Left kidney (tissue), 2 donors: ENCODE measurements around the gene ACOT11. TPM values are rescaled to one million over a fixed set of nuclear protein-coding genes. Genes with fewer than 3 reads are reported as not detected.
A peak's percentile ranks its signal among the peaks of the same experiment; 100 is the strongest.
"Not testable (repeated sequence)": the region's sequence is repeated elsewhere in the genome, so short reads cannot be mapped to it uniquely, and the experiment has no call there.

ENCODE experiments used
- DNase-seq: peaks from one replicate; pipeline ENCODE4 v3.0.0-alpha.2; 2013
- polyA plus RNA-seq: library from polyadenylated mRNA; unstranded; fragments of 120-200 nt; gene quantifications from one replicate; pipeline ENCODE4 v1.2.1, GENCODE V29; 2013; ENCODE audit not compliant: insufficient read length

Gene ACOT11
- polyA plus RNA-seq, 1 donor = 13.6 TPM

DNA sequence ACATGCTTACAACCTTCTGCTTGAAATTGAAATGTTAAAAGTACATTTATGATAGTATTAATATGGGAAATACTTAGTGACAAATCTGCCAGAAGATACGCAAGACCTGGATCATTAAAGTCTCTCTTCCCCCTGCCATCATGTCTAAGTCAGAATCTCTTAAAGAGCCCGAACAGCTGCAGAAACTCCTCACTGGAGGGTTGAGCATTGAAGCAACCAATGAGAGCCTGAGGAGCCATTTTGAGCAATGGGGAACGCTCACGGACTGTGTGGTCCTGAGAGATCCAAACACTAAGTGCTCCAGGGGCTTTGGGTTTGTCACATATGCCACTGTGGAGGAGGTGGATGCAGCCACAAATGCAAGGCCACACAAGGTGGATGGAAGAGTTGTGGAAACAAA, 11.4 kb upstream of the ACOT11 start:
- not testable (repeated sequence) for DNase-seq

DNA sequence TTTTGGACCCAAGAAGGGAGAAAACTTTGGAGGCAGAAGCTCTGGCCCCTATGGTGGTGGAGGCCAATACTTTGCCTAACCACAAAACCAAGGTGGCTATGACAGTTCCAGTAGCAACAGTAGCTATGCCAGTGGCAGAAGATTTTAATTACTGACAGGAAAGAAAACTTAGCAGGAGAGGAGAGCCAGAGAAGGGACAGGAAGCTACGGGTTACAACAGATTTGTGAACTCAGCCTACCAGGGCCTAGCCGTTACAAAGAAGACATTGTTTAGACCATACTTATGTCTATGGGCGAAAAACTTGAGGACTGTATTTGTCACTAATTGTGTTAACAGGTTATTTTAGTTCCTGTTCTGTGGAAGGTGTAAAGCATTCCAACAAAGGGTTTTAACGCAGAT, 10.4 kb upstream of the ACOT11 start:
- no peak for DNase-seq

DNA sequence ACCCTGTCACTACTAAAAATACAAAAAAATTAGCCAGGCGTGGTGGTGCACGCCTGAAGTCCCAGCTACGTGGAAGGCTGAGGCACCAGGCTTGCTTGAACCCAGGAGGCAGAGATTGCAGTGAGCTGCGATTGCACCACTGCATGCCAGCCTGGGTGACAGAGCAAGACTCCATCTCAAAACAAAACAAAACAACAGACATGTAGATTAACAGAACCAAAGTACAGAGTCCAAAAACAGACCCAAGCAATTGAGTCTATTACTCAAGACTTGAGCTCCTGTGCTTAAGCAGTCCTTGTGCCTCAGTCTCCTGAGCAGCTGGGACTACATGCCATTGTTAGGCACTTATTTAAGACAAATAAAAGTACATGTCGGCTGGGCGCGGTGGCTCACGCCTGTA, 9.5 kb upstream of the ACOT11 start:
- no peak for DNase-seq

DNA sequence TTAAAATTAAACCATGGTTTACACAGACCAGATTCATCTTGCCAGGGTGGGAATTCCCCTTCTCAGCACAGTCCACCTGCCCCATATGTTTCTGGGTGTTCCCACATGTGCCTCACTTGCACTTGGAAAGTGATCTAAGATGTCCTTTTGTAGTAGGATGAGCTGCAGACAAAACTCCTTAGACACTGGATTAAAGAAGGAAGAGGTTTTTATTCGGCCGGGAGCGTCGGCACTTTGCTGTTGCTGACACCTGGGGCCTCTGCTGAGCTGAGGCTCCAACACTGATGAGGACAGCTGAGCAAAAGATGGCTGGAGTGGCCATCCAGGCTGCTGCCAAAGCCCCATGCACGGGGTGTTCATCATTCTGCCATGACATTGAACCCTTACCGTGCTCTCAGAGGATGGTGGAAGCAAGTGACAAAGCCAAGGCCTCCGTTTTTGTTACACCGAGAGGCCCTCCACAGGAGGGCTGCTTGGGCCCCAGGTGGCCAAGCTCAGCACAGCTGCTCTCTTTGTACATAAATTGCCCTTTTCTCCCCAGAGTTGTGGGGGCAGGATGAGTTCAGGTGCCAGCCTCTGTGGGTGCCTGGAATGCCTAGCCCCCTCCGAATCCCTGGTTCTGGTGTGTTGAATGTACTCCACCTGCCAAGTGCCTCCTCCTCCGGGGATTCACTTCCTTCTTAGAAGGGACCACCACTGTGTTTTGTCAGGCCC, 7.3 kb upstream of the ACOT11 start:
- no peak for DNase-seq

DNA sequence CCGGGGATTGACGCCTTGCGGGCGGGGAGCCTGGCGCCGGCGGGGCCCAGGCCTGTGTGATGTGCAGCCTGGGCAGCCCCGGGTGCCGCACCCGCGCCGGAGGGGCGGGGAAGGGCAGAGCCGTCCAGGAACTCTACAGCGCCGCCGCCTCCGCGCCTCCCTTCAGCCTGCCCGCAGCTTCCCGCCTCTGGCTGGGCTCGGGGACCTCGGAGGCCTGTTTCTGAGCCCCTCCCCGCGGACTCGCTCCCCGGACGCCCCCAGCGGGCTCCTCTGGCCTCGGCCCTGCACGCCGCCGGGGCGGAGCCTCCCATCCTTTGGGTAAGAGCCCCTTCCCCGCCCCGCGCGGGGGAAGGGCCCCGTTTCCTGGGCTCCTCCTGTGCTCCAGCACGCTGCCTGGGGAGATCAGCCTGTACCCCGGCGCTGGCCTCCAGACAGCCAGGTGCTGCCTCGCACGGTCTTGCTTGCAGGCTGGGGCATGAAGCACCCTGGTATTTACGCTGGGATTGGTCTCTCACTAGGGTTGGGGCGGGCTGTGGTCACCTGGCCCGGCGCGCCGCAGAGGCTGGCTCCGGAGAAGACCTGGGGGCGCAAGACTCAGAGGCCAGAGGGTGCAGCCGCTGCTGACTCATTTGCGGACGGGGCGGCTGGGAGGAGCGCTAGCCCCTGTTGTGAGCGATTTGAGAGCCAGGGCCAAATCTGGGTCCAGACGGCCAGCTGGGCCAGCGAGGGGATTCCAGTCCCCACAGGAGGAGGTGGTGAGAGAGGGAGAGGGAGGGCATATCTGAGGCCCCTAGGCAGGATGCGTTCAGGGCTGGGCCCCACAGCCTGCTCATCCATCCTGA, 5.7 kb upstream of the ACOT11 start:
- DNase-seq = peak; percentile 50

DNA sequence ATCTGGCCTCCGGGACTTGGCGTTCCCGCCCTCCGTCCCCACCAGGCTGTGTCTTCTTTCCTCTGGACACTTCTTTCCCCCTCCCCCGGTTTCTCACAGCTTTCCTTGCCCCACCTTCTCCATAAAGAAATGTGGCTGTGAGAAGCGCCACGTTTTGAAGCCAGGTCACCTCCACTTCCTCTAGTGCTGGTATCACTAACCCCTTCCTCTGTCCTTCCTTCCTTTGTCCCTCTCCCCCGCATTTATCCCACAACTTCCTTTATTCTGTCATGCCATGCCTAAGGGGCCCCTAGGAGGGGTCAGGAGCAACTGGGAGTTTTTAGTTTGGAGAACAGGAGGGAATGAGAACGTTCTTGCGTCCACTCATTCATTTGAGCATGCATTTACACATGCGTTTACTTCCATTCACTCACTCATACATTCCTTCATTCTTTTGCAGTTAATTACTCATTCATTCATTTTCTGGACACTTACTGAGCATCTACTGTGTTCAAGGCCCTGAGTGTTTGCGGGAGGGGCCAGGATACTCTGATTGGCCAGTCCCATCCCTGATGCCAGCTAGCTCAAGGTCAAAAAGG, 5.0 kb upstream of the ACOT11 start:
- no peak for DNase-seq

DNA sequence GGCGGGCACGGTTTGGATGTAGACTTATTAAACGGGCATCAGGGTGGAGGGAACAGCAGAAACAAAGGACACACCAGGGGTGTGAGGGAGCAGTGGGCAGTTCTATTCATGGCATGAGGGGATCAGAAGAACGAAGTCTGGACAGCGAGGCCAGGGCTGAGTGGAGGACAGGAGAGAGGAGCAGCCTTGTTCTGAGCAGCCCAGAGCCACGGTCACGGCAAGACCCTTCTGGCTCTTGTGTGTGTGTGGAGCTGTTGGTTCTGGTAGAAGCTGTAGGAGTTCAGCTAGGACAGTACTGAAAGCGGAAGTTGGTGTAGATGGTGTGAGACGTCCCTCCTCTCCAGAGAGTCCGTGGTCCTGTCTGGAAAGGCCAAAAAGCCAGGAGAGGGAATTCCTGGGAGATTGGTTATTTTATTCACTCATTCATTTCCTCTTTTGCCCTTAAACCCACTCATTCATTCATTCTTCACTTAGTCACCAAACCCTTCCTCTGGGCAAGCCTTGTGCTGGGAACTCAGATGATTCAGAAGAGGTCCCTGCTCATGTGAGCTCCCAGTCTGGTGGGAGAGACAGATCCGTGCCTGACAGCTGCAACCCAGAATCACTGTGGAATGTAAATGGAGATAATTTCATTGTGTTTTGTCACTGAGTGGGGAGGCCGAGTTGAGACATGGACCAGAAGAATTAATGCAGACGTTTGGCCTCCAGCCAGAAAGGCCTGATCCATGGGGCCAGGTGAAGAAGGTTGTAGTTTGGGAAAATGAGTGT, 4.1 kb upstream of the ACOT11 start:
- no peak for DNase-seq

DNA sequence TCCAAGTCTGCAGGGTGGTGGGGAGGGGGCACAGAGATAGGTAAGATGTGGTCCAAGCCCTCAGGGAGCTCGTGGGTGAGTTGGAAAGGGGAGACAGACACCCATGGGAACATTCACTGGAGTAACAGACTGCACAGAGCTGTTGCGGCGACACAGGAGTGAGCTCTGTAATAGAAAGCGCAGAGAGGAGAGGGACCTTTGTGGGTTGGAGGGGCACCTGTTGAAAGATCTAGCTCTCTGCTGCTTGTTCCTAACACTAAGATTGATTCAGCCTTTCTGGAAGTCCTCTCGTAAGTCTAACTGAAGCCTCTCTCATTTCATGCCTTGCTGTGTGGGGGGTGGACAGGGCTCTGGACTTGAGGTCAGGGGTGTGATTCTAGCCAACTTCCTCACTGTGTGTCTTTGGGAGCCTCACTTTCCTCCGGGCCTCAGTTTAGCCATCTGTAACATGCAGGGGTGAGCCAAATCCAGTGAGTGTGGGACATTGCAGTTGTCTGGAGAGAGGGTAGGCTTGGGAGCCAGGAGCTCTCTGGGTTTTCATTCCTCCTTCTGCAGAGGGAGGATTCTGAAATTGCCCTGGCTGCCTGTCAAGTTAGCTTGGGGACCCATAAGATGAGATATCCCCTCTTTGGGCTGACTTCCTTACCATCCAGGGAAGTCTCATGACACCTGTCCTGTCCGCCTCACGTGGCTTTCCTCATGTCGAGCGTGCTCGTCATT, 2.0 kb upstream of the ACOT11 start:
- no peak for DNase-seq

DNA sequence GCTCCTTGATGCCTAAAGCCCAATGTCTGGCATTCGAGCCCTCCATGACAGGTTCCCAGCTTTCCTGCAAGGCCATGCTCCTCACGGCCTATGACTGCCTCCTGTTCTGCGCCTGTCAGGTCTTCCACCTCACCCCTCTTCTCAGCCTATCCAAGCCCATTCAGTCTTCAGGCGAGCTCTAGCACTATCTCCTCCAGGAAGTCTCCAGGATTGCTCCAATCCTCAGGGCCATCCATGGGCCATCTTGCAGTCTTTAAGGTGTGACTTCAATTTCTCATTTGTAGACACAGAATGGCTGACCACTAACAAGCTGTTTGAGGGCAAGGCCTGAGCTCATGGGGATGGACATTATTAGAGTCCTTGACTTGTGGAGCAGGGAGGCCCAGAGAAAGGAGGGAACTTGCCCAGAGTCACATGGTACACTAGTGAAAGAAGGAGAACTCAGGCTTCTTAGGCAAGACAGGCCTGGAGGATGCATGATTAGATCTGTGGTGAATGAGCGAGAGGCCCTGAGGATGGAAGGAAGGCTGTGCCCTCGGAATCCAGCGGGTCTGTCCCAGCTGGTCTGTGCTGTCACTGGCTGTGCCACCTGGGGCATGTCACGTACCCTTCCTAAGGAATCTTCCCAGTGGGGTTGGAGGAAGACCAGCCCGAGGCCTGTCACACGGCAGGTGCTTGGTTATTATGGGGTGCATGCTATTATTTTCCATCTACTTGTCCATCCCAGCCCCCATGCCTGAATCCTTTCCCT, 1.2 kb upstream of the ACOT11 start:
- no peak for DNase-seq

DNA sequence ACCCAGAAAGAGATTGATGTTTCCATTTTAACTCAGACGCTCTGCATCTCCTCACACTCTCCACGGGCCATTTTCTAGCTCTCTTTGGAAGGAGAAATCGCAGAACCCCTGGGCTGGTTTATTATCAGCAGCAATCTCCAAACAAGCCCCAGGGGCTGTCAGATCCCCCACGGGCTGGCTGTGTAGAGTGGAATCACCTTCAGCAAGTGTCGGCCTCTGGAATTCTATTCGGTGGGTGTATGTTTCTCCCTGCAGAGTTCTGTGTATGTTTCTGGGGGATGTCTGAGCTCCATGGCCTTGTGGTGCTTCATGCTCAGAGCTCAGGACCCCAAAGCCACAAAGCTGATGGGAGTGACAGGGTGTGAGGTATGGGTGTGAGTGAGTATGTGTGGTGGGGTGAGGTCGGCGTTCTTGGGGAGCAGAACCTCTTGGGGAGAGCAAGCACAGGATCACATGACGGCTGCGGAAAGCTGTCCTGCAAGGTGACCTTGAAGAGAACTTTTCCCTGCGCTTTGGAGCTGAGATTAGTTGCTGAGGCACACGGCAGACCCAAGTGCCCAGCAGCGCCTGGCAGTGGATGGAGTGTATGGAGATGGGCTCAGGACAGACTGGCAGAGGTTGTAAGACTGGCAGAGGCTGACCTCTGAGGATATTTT, 489 bp downstream of the ACOT11 start:
- DNase-seq = no peak

DNA sequence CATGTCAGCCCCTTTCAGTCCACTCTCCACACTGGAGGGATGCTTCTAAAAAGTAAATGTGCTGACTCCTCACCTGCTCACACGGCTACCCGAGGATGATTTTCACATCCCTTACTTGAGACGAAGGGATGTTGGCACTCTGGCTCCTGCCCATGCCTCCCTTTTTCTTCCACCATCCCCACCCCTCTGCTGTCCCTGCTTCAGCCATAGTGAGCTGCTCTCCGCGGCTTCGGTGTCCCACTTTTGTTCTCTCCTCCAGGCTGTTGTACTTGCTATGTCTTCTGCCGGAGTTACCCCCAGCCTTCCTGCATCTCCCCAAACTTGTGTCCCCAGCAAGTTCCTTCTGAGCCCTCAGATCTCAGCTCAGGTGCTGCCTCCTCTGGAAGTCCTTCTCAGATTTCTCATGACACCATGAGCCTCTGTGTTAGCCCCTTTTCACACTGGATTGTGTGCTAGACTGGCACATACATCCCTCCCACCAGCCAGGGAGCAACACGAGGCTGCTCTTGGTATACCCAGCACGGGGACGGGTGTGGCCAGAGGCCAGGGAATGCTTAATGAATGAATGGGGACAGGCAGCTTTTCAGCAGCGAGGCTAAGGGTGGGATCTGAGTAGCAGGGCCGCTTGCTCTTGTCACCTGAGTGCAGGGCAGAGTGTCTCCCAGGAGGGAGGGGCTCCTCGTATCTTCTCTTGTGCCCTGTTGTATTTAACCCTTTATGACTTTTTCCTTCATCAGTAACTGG, 1.3 kb downstream of the ACOT11 start:
- no peak for DNase-seq

DNA sequence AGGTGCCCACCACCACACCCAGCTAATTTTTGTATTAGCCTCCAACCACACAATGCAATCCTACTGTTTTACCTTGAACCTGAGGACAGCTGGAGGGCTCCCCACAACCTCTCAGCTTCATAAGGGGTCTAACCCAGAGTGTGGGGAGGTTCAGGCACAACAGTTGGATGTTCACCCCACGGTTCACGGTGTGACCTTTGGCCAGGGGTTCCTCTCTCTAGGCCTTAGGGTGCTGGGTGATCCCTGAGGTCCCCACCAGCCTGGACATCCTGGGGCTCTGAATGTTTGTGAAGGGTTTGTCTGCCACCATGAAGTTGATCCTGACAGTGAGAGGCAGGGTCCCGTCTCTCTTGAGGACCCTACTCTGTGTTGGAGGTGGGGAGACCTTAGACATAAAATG, 3.9 kb downstream of the ACOT11 start:
- DNase-seq = no peak

DNA sequence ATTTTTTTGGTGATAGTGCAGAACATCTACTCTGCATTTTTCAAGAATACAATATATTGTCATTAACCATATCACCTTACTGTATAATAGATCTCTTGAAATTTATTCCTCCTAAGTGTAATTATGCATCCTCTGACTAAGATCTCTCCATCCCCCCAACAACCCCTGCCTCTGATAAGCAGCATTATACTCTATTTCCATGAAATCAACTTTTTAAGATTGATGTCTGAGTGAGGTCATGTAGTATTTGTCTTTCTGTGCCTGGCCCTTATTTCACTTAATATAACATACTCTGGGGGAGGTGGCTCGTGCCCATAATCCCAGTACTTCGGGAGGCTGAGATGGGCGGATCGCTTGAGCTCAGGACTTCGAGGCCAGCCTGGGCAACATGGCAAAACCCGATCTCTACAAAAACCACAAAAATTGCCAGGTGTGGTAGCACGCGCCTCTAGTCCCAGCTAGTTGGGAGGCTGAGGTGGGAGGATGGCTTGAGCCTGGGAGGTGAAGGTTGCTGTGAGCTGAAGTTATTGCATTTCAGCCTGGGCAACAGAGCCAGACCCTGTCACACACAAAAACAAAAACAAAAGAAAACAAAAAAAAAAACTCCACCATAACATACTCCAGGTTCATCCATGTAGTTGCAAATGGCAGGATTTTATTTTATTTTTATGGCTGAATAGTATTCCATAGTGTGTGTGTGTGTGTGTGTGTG, 5.7 kb downstream of the ACOT11 start:
- DNase-seq = no peak

DNA sequence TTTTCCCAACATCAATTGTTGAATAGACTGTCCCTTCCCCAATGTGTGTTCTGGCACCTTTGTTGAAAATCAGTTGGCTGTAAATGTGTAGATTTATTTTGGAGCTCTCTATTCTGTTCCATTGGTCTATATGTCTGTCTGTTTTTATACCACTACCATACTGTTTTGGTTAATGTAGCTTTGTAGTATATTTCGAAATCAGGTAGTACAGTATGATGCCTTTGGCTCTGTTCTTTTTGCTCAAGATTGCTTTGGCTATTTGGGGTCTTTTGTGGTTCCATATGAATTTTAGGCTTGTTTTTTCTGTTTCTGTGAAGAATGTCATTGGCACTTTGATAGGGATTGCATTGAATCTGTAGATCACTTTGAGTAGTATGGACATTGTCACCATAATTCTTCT, 8.1 kb downstream of the ACOT11 start:
- no peak for DNase-seq

DNA sequence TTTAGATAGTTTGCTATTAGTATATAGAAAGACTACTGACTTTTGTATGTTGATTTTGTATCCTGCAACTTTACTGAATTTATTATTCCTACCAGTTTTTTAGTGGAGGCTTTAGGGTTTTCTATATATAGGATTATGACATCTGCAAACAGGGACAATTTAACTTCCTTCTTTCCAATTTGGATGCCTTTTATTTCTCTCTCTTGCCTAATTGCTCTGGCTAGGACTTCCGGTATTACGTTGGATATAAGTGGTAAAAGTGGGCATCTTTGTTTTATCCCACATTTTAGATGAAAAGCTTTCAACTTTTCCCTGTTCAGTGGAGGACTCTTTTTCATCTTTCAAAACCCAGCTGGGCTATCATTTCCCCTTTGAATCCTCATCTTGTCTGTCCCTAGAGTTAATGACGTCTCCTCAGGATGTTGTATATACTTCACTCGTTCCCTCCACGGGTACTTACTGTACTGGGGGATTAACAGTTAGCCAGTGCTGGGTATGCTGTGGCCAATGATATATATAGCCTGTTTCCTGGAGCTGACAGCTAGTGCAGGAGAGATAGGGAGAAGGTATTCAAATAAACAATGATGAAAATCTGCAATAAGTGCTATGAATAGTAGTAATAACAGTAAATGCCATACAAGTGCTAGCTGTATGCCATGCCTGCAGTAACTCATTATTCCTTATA, 9.8 kb downstream of the ACOT11 start:
- no peak for DNase-seq

DNA sequence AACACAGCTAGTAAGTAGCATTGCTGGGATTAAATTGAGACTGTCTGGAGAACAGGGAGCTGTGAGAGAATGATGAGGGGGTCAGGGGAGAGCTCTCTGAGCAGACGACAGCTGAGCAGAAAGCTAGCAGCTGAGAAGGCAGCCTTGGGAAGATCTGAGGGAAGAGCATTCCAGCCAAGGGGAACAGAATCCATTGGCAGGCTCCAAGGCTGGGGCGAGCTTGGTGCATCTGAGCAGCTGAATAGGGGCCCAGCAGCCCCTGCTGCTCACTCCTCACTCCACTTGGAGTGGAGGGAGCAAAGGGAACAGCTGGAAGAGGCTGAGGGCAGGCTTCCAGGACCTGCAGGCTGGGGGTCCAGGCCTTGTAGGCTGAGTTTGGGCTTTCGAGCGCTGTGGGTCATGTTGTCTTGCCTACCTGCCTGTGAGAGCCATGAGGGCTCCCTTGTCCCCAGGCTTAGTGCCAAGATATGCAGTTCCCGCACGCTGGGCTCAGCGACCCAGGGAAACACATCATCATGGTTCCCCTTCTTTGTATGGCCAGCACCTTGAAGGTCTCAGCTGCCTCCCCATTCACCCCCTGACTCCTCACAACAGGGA, 10.5 kb downstream of the ACOT11 start:
- DNase-seq = no peak

DNA sequence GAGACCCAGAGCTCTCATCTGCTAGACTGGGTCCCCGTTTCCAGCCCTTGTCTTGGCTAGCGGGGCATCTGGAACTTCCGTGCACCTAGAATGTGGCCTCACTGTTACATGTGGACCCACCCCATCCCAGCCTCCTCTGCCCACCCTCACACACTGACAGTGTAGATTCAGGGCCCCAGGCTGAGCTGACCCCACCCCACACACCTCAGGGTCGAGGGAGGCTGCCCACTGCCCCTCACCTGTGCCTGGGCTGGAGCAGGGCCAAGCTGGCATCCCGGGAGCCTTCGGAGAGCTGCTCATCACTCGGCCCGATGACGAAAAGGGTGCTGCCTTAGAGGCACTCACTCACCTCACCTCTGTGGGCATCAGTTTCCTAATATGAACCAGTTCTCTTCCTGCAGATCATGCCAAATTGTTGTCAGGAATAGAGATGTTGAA, 11.1 kb downstream of the ACOT11 start:
- DNase-seq = no peak

DNA sequence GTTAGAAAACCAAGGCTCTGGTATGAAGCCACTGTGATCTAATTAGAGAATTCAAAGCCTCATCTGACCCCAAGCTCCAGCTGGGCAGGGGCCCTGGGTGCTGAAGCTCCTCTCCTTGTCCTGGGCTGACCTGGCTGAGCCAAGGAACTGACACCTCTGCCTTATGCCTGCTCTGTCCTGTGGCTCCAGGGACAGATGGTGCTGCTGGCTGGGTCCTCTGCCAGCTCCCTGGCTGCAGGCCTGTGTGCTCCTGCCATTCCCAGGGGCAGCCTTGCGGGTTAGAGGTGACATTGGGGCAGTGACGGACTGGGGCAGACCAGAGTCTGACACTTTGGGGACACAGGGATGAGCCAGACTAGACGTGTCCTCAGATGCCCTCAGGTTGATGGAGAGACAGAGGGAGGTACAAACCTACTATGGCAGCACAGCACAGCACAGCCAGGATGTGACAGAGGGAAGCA, 11.8 kb downstream of the ACOT11 start:
- no peak for DNase-seq
